Glutamatergic neuron (in vitro differentiated cells): ENCODE measurements around the gene CD59. TPM values are rescaled to one million over a fixed set of nuclear protein-coding genes. Genes with fewer than 3 reads are reported as not detected.
A peak's percentile ranks its signal among the peaks of the same experiment; 100 is the strongest.

Experiments
- DNase-seq: peaks from one replicate; pipeline ENCODE4 v3.0.0; 2022
- H3K27ac Mint-ChIP-seq: one replicate; pipeline ENCODE4 v1.8.0; 2020; ENCODE audit warnings: mild to moderate bottlenecking, mixed read lengths, inconsistent platforms; ENCODE audit not compliant: unreplicated experiment
- H3K27me3 Mint-ChIP-seq: one replicate; pipeline ENCODE4 v1.8.0; 2020; ENCODE audit warnings: mild to moderate bottlenecking, moderate library complexity, mixed read lengths, inconsistent platforms; ENCODE audit not compliant: unreplicated experiment
- H3K36me3 Mint-ChIP-seq: one replicate; pipeline ENCODE4 v1.8.0; 2020; ENCODE audit warnings: mild to moderate bottlenecking, mixed read lengths, inconsistent platforms; ENCODE audit not compliant: unreplicated experiment
- H3K4me1 Mint-ChIP-seq: one replicate; pipeline ENCODE4 v1.8.0; 2020; ENCODE audit warnings: mild to moderate bottlenecking, low read depth, mixed read lengths, inconsistent platforms; ENCODE audit not compliant: unreplicated experiment
- H3K4me3 Mint-ChIP-seq: one replicate; pipeline ENCODE4 v1.8.0; 2020; ENCODE audit warnings: mild to moderate bottlenecking, mixed read lengths, inconsistent platforms; ENCODE audit not compliant: unreplicated experiment
- H3K9me3 Mint-ChIP-seq: one replicate; pipeline ENCODE4 v1.8.0; 2020; ENCODE audit warnings: mild to moderate bottlenecking, moderate library complexity, mixed read lengths, inconsistent platforms; ENCODE audit not compliant: unreplicated experiment
- CTCF ChIP-seq: fragments of 200-600 bp; sonication (generic); IDR thresholded peaks from one replicate; pipeline ENCODE4 v1.5.0; 2021; ENCODE audit not compliant: partially characterized antibody, unreplicated experiment
- total RNA-seq: library from RNA; stranded (reverse); fragmentation: NEBNext Ultra II Directional; extraction: Animal tissue kit (Norgen Biotek cat#: 25700); gene quantifications from one replicate; pipeline ENCODE4 v1.2.1, GENCODE V29; 2021; ENCODE audit not compliant: unreplicated experiment

CD59 gene
- total RNA-seq, 1 donor from 2014 or later: 105 TPM

DNA sequence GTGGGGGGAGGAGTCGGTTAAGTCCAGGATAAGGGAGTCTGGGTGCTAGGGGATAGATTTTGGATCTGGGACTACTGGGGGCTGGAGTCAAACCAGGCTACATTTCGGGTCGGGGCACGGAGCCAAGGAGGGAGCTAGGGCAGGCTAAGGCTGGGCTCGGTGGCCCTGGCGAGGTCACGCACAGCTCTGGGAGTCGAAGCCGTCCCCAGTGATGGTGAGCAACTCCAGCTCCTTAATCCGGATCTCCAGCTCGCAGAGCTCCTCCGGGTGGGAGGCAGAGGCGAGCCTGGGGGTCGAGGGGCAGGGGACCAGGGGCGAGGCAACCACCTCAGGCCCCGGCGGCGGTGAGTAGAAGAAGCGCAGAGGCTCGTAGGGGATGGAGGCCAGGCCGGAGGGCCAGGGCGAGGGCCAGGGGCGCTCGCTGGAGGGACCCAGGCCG lies 36.1 kb downstream of the CD59 start:
- H3K4me1 Mint-ChIP-seq: peaks cover 39% of the 10 kb centered on the region

GRCh38 chr11:33699515-33700062 lies 36.6 kb downstream of the CD59 start:
- Mint-ChIP-seq H3K36me3 (no peaks in the 10 kb centered on the region), H3K9me3 (peaks cover 12% of the 10 kb centered on the region), H3K4me1 (peaks cover 42% of the 10 kb centered on the region), H3K4me3 (peak overlapping the region; percentile 84), H3K27me3 (peaks cover 6% of the 10 kb centered on the region), H3K27ac (no peak overlapping the region)
- no peak for DNase-seq
- no peak for TF ChIP-seq CTCF

More for the DNA sequence above, 36.1 kb downstream of the CD59 start:
- Mint-ChIP-seq H3K9me3 (peaks cover 12% of the 10 kb centered on the region), H3K27ac (no peak overlapping the region), H3K4me3 (peak overlapping the region; percentile 84), H3K27me3 (peaks cover 6% of the 10 kb centered on the region), H3K36me3 (no peaks in the 10 kb centered on the region)
- TF ChIP-seq CTCF: no peak
- no peak for DNase-seq

- TF ChIP-seq CTCF: no peak
- peaks cover 12% of the 10 kb centered on the region for H3K9me3 Mint-ChIP-seq
- no peak for DNase-seq
- no peak overlapping the region for H3K4me3 Mint-ChIP-seq
- no peak overlapping the region for H3K27ac Mint-ChIP-seq
- H3K36me3 Mint-ChIP-seq: no peaks in the 10 kb centered on the region
- peaks cover 6% of the 10 kb centered on the region for H3K27me3 Mint-ChIP-seq
- peaks cover 41% of the 10 kb centered on the region for H3K4me1 Mint-ChIP-seq
These were observed 37.3 kb downstream of the CD59 start for GRCh38 chr11:33698921-33699320.

- Mint-ChIP-seq H3K9me3 (peaks cover 12% of the 10 kb centered on the region), H3K36me3 (no peaks in the 10 kb centered on the region), H3K27ac (no peak overlapping the region), H3K4me1 (peaks cover 40% of the 10 kb centered on the region), H3K4me3 (no peak overlapping the region), H3K27me3 (peaks cover 6% of the 10 kb centered on the region)
- no peak for DNase-seq
- TF ChIP-seq CTCF: no peak
These were observed 38.2 kb downstream of the CD59 start for GRCh38 chr11:33697997-33698396.

- Mint-ChIP-seq H3K4me1 (peaks cover 42% of the 10 kb centered on the region), H3K36me3 (no peaks in the 10 kb centered on the region), H3K27ac (peak overlapping the region; percentile 59), H3K4me3 (peak overlapping the region; percentile 44), H3K27me3 (peaks cover 6% of the 10 kb centered on the region), H3K9me3 (peaks cover 12% of the 10 kb centered on the region)
- no peak for DNase-seq
- TF ChIP-seq CTCF: no peak
These were observed 39.1 kb downstream of the CD59 start for GRCh38 chr11:33696931-33697638.
